Gastrocnemius medialis (tissue), 4 donors: ENCODE results near the gene EXOC2. TPM values are rescaled to one million over a fixed set of nuclear protein-coding genes. Genes with fewer than 3 reads are reported as not detected.

Experiments
- ATAC-seq, 2 donors: fragments of 150-250 bp; one replicate each; pipeline ENCODE4 v1.9.1; 2016
- DNase-seq, 2 donors: peaks; one replicate each; pipeline ENCODE4 v3.0.0-alpha.2; 2019
- H3K27ac ChIP-seq, 4 donors: fragments of 200-600 bp; sonication (generic); 1 replicate in 1 of 4; 2 replicates in 3 of 4; pipeline ENCODE4 v1.5.1; 2016 to 2018; ENCODE audit warnings: mild to moderate bottlenecking in 2 of 4, moderate library complexity in 1 of 4
- H3K27me3 ChIP-seq, 3 donors: fragments of 200-600 bp; sonication (generic) in 2 of 3; 1 replicate in 1 of 3; 2 replicates in 2 of 3; pipeline versions ENCODE4 v1.5.1 to v1.6.0; 2016 to 2019; ENCODE audit warnings: mild to moderate bottlenecking in 1 of 3, moderate library complexity in 1 of 3
- H3K36me3 ChIP-seq, 2 donors: fragments of 200-600 bp; sonication (generic) in 1 of 2; one replicate each; pipeline ENCODE4 v1.5.1; 2017 to 2018
- H3K4me1 ChIP-seq, 2 donors: fragments of 200-600 bp; sonication (generic) in 1 of 2; one replicate each; pipeline ENCODE4 v1.5.1; 2016 to 2017; ENCODE audit warnings: mild to moderate bottlenecking in 2 of 2
- H3K4me3 ChIP-seq, 4 donors: fragments of 200-600 bp; sonication (generic) in 3 of 4; 1 replicate in 1 of 4; 2 replicates in 3 of 4; pipeline ENCODE4 v1.5.1; 2016 to 2019; ENCODE audit warnings: mild to moderate bottlenecking in 2 of 4
- H3K9me3 ChIP-seq, 3 donors: fragments of 200-600 bp; sonication (generic) in 2 of 3; 1 replicate in 1 of 3; 2 replicates in 2 of 3; pipeline ENCODE4 v1.5.1; 2016 to 2019
- POLR2A ChIP-seq, 2 donors: fragments of 450-650 bp; IDR thresholded peaks; one replicate each; pipeline ENCODE4 v1.6.1; 2017; ENCODE audit warnings: antibody characterized with exemption in 2 of 2, mild to moderate bottlenecking in 2 of 2, moderate library complexity in 2 of 2
- in situ Hi-C, 4 donors: fragments of 200-750 bp; cut with MboI; loops; one replicate each; pipeline versions ENCODE4 v1.15.0 to v1.8.0; 2017; ENCODE audit warnings: low sequenced_read_pairs in 4 of 4
- intact Hi-C: fragments of 100-400 bp; cut with DNase I; formaldehyde crosslinking; loops from one replicate; pipeline ENCODE4 v1.15.1; 2023; ENCODE audit warnings: low total_unique reads
- total RNA-seq, 4 donors: library from RNA; depleted of rRNA; stranded (reverse); fragments of >200 nt; gene quantifications; one replicate each; pipeline versions ENCODE4 v1.1.0 to v1.2.3, GENCODE V29; 2016
- TF ChIP-seq, protein P1 (sequence below), 5 experiments: fragments of 450-650 bp in 3 of 5; fragments of 200-600 bp in 2 of 5; sonication (generic) in 2 of 5; IDR thresholded peaks in 4 of 5; conservative IDR thresholded peaks in 1 of 5; 1 replicate in 4 of 5; 2 replicates in 1 of 5; pipeline ENCODE4 v1.5.1; 2016 to 2019; ENCODE audit warnings: antibody characterized with exemption in 5 of 5, mild to moderate bottlenecking in 3 of 5, moderate library complexity in 3 of 5

EXOC2 gene
- total RNA-seq, 4 donors from 2014 or later = 12.6 to 16.4 (median 15.0) TPM

- no peaks in the 10 kb centered on the region for H3K27me3 ChIP-seq
- intact Hi-C loops = no loop called here
- ATAC-seq (no peak), DNase-seq (no peak)
- peaks cover 0 to 50% of the 10 kb centered on the region in 2 donors for H3K36me3 ChIP-seq
- H3K27ac ChIP-seq = no peak overlapping the region
- H3K4me1 ChIP-seq = no peaks in the 10 kb centered on the region
- in situ Hi-C loops = no loop called here
- TF ChIP-seq POLR2A (IDR thresholded peaks at IDR 0.05) = no peak
- TF ChIP-seq, protein P1, sequence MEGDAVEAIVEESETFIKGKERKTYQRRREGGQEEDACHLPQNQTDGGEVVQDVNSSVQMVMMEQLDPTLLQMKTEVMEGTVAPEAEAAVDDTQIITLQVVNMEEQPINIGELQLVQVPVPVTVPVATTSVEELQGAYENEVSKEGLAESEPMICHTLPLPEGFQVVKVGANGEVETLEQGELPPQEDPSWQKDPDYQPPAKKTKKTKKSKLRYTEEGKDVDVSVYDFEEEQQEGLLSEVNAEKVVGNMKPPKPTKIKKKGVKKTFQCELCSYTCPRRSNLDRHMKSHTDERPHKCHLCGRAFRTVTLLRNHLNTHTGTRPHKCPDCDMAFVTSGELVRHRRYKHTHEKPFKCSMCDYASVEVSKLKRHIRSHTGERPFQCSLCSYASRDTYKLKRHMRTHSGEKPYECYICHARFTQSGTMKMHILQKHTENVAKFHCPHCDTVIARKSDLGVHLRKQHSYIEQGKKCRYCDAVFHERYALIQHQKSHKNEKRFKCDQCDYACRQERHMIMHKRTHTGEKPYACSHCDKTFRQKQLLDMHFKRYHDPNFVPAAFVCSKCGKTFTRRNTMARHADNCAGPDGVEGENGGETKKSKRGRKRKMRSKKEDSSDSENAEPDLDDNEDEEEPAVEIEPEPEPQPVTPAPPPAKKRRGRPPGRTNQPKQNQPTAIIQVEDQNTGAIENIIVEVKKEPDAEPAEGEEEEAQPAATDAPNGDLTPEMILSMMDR (IDR thresholded peaks at IDR 0.05 in 4 of 5, conservative IDR thresholded peaks at IDR 0.05 in 1 of 5) = no peak
- no peak overlapping the region for H3K4me3 ChIP-seq
- no peaks in the 10 kb centered on the region for H3K9me3 ChIP-seq
Measured at GRCh38 chr6:485655-486170, 207.2 kb downstream of the EXOC2 start.

DNA sequence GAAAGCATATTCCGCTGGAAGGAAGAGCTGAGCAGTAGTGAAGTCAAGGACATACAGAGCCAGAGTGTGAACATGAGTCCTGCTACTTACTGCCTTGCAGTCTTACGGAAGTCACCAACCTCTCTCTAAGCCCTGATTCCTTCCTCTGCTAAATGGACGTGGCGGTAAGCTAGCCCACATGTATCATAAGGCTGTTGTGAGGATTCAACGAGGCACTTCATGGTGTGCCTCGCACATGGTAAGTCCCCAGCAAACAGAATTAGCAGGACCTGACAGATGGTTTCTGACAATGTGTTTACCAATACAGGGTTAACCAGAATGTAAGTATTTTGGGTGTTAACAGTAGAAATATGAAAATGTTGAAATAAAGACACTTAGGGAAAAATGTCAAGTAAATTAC is 208.2 kb downstream of the EXOC2 start:
- intact Hi-C loops = no loop called here

GRCh38 chr6:484086-484745 is 208.7 kb downstream of the EXOC2 start:
- H3K27ac ChIP-seq = no peak overlapping the region
- TF ChIP-seq, protein P1 (IDR thresholded peaks at IDR 0.05 in 4 of 5, conservative IDR thresholded peaks at IDR 0.05 in 1 of 5) = no peak
- no peak for TF ChIP-seq POLR2A (IDR thresholded peaks at IDR 0.05)
- H3K9me3 ChIP-seq = no peaks in the 10 kb centered on the region
- no peak for DNase-seq
- no peak overlapping the region for H3K4me3 ChIP-seq
- peaks cover 0 to 40% of the 10 kb centered on the region in 2 donors for H3K36me3 ChIP-seq
- no peaks in the 10 kb centered on the region for H3K27me3 ChIP-seq
- in situ Hi-C loops = no loop called here
- intact Hi-C loops = no loop called here
- no peak for ATAC-seq
- no peaks in the 10 kb centered on the region for H3K4me1 ChIP-seq

More for the DNA sequence above, 208.2 kb downstream of the EXOC2 start:
- Histone ChIP-seq H3K27ac (no peak overlapping the region), H3K27me3 (no peaks in the 10 kb centered on the region), H3K4me3 (no peak overlapping the region), H3K4me1 (no peaks in the 10 kb centered on the region), H3K9me3 (no peaks in the 10 kb centered on the region), H3K36me3 (peaks cover 0 to 43% of the 10 kb centered on the region in 2 donors)
- DNase-seq = no peak
- in situ Hi-C loops = no loop called here
- no peak for ATAC-seq
- TF ChIP-seq, protein P1 (IDR thresholded peaks at IDR 0.05 in 4 of 5, conservative IDR thresholded peaks at IDR 0.05 in 1 of 5) = no peak
- TF ChIP-seq POLR2A (IDR thresholded peaks at IDR 0.05) = no peak

DNA sequence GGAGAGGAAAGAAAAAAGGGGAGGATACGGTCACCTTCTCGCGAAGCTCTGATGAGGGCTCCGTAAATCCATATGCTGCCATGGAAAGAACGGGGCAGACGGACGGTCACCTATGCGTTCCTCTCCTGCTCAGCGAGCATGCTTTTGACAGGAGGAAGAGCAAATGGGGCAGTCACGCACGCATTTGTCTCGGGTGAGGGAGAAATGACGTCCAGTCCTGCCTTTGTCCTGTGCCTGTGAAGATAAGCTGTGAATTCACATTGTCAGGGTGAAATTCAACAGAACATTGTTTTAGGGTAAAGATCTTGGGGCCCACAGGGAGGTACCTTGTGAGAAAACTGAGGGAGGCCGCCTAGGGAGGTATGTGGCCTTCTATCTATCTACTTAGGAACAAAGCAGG is 217.6 kb downstream of the EXOC2 start:
- in situ Hi-C loops (no loop called here), intact Hi-C loops (no loop called here)
- Histone ChIP-seq H3K27ac (no peak overlapping the region), H3K27me3 (no peaks in the 10 kb centered on the region), H3K9me3 (no peaks in the 10 kb centered on the region), H3K4me1 (no peaks in the 10 kb centered on the region), H3K36me3 (no peaks in the 10 kb centered on the region), H3K4me3 (no peak overlapping the region)
- ATAC-seq (no peak), DNase-seq (no peak)
- TF ChIP-seq POLR2A (IDR thresholded peaks at IDR 0.05) = no peak
- TF ChIP-seq, protein P1 (IDR thresholded peaks at IDR 0.05 in 4 of 5, conservative IDR thresholded peaks at IDR 0.05 in 1 of 5) = no peak
